HG03565 (cell line): Measurements from ENCODE around the gene SUSD1.
A peak's percentile ranks its signal among the peaks of the same experiment; 100 is the strongest.

ENCODE experiments used
- ATAC-seq: cut with Tn5 transposase; IDR thresholded peaks from one replicate; pipeline ENCODE4 v1.9.1; 2021; ENCODE audit warnings: mild to moderate bottlenecking, moderate library complexity; ENCODE audit not compliant: unreplicated experiment

SUSD1 gene

DNA sequence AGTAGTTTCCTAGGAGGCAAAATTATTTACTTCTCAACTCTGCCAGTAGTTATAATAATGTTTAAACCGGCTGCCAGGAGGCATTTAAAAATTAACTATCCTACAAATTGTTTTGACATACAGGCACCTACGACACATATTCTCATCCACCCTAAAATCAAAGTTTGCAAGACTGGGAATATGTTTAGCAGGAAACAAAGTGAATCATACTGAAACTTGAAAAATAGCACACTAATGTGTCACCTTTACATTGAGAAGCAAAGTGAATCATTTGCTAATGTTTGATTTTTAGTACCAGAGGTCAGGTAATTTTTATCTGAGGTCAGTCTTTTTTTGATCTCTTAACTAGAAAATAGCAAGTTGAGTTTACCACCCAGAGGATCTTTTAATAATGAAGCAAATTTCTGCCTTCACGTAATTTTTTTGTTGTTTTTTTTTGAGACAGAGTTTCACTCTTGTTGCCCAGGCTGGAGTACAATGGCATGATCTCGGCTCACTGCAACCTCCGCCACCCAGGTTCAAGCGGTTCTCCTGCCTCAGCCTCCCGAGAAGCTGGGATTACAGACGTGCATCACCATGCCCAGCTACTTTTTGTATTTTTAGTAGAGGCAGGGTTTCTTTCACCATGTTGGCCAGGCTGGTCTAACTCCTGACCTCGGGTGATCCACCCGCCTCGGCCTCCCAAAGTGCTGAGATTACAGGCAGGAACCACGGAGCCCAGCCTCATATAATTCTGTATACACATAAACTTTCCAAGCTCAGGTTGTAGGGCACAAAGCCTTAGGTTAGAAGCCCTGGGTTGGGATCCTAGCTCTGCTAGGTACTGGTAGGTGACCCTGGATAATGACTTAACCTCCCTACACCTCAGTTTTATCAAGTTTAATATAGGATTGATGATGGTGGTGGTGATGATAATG is 154.2 kb downstream of the SUSD1 start:
- peak; percentile 47 for ATAC-seq

DNA sequence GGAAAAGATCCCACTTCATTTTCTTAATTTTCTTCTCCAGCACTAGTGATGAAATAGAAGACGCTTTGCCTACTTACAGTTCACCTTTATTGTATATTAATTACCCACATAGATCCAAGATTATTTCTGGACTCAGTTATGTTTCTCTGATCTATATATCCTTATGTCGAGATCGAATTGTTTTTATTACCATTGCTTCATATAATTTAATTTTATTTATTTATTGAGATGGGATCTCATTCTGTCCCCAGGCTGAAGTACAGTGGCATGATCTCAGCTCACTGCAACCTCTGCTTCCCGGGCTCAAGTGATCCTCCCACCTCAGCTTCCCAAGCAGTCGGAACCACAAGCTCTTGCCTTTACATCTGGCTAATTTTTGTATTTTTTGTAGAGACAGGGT is 157.2 kb downstream of the SUSD1 start:
- ATAC-seq: no peak

DNA sequence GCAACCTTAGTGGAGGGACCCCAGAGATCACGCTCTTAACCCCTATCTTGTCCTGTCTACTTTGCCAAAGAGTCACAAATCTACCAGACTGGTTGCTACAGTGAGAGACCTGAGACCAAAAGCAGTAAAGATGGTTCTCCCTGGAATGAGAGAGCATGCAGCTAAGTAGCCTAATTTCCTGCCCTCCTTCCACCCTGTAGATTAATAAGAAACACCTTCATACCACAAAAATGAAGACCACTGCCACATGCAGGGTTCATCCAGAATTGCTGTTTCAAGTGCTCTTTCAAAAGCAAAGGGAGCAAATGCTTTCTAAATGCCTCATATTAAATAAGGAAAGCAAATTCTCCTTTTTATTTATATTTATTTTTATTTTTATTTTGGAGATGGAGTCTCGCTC is 159.4 kb downstream of the SUSD1 start:
- ATAC-seq: no peak

DNA sequence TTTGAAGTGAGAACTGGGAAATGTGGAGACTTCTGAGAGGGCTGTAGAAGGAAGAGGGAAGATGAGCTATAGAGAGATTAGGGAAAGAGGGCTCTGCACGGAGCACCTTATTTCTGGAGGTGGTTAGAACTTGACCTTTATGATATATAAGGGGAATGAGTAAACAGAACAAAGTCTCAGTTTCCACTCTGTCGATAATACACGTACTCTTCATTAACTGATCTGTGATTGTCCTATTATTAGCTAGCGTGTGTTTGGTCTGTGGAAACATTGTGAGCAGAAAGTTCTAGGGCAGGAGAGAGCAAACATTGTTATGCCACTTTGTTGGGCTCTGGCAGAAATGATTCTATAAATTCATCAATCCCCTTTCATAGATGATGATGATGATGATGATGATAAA is 159.9 kb downstream of the SUSD1 start:
- no peak for ATAC-seq

DNA sequence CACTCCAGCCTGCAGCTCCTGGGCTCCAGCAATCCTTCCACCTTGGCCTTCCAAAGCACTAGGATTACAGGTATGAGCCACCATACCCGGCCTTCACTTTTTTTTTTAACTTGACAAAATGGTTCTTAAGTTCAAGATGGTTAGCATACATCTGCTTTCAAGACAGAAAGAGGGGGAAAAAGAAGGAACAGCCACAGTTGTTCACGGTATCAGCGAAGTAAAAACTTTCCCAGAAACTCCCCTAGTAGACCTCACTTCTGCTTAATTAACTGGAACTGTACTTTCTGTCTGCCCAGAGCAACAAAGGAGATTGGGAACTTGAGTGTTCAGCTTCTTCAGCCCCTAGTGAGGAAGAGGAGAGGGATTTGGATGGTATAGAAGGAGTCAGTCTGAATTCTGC is 161.8 kb downstream of the SUSD1 start:
- no peak for ATAC-seq

DNA sequence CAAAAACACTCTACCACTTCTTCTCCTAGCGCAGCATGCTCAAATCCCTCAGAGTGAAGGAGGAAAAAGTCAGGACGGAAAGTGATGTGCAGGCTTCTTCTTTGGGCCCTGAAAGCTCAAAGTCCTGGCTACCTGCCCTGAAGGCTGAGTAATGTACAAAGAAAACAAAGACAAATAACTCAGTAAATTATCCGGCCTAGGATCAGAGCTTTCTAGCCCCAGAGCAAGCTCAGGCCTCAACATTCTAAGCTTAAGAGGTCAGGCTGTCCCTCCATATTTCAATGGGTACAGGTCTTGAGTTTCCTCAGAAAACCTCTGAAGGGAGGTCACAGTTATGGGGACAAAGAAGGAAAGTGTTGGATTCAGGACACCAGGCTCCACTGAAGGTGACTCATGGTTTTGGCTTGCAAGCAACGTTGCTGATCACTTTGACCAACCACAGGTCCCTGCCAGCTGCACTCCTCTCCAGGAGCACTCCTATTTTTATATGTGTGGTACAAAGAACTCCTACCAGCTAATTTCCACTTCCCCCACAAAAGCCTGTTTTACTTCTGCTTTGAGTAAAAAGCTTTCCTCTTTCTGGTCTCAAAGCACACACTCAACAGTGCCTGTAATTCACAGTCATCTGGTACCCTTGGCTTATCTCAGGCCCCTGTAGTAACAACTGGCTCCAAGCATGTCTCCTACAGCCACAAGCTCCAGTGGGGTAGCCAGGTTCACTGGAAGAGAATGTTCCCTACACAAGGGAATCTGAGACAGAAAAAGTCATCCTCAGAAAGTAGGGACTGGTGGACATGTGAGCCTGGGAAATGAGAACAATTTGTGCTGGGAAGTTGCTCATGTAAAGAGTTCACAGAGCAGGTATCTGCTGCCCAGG is 162.8 kb downstream of the SUSD1 start:
- ATAC-seq: peak; percentile 78

DNA sequence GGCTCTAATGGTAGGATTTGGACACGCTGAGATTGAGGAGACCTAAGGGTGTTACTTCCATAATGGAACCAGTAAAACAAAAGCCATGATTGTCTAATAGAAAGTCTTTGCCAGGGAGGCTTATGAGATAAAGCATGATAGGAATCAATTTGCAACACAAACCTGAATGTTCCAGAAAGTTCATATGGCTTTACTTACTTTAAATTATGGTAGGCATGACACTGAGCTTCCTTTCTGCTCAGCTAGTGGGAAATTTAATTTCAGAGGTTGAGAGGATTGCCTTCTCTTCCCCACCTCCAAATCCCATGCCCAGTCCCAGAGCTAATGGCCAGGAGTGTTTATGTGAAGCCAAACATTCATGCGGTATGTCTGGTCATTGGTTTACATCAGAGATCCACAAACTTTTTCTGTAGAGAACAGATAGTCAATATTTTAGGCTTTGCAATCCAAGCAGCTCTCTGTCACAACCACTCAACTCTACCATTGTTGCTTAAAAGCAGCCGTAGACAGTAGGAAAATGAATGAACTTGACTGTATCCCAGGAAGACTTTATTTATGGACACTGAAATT is 164.0 kb downstream of the SUSD1 start:
- no peak for ATAC-seq

DNA sequence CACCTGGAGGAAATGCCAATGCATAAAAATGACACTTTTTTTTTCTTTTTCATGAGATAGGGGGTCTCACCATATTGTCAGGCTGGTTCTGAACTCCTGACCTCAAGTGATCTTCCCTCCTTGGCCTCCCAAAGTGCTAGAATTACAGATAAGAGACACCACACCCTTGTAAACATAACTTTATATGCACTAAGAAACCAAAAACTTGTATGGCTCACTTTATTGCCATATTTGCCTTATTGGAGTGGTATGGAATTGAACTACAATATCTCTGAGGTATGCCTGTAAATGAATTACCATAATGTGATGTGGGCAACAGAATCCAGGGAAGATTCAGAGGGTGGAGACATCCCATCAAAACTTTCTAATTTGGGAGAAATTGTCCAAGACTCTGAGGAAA is 164.6 kb downstream of the SUSD1 start:
- no peak for ATAC-seq

DNA sequence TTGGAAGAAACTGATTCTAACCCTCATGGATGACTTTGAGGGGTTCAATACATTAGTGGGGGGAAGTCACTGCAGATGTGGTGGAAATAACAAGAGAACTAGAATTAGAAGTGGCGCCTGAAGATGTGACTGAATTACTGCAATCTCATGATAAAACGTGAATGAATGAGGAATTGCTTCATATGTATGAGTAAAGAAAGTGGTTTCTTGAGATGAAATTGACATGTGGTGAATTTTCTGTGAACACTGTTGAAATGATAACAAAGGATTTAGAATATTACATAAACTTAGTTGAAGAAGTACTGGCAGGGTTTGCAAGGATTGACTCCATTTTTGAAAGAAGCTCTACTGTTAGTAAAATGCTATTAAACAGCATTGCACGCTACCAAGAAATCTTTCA is 165.4 kb downstream of the SUSD1 start:
- ATAC-seq: no peak

DNA sequence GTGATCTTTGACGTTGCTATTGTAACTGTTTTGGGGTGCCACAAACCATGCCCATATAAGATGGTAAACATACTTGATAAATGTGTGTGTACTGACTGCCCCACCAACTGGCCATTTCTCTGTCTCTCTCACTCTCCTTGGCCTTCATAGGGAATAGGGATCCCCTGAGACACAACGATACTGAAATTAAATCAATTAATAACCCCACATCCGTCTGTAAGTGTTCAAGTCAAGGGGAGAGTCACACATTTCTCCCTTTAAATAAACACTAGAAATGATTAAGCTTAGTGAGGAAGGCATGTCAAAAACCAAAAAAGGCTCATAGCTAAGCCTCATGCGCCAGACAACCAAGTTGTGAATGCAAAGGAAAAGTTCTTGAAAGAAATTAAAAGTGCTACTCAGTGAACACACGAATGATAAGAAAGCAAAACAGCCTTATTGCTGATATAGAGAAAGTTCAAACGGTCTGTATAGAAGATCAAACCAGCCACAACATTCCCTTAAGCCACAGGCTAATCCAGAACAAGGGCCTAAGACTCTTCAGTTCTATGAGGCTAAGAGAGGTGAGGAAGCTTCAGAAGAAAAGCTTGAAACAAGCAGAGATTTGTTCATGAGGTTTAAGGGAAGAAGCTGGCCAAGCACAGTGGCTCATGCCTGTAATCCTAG is 167.4 kb downstream of the SUSD1 start:
- ATAC-seq: no peak

DNA sequence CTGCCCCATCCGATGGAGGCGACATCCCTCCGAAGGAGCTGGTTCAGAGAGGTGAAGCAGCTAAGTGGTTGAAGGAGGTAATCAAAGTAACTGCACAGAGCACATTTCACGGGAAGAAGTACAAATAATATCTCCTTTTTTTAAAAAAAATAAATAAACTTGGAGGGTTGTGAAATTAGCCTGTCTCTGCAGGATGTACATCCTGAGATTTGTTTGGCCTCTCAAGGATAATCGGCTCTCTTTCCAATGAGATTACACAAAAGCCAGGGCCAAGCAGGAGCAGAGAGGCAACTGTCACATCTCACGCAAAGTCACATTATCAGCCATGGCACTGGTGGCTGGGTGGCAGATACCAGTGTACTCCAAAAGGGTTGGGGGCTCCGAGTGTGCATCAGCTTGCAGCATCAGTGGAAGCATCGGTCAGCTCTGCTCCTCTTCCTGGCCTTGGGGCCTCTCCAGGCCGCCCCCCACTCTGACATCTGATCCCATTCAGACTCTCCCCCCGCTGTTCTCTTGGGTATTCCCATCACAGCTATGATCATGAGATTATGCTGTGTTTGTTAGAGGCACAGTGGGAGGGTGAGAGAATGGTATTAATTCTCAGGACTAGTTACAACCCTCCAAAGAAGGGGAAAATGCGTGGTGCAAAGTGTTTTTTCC is 168.6 kb downstream of the SUSD1 start:
- no peak for ATAC-seq

DNA sequence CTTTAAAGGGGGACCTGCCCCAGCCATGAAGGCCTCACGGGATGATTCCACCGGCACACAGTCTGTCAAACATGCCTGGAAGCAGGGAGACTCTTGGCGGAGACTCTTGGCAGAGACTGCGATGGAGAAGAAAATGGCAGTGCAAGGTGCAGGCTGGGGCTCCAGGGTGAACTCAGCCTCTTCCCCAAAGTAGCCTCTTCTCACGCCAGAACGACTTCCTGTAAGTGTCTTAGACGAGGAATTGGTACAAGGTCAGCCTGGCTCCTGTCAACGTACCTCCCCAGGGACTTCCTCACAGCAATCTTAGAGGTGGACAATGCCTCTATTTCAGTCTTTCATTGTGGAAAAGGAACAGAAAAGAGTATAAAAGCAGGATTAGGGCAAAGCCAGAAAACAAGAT is 169.2 kb downstream of the SUSD1 start:
- no peak for ATAC-seq

DNA sequence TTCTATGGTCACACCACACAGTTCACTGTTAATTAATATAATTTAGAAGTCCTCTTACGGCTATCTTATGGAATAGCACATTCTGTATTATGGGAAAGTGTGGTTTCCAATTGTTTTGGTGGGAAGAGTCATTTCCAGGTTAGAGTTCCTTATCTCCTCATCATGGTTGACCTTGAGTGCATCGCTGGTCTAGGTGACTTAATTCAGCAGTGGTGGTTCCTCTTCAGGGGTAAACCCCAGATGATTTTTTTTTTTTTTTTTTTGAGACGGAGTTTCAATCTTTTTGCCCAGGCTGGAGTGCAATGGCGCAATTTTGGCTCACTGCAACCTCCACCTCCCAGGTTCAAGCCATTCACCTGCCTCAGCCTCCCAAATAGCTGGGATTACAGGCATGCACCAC is 171.6 kb downstream of the SUSD1 start:
- no peak for ATAC-seq

DNA sequence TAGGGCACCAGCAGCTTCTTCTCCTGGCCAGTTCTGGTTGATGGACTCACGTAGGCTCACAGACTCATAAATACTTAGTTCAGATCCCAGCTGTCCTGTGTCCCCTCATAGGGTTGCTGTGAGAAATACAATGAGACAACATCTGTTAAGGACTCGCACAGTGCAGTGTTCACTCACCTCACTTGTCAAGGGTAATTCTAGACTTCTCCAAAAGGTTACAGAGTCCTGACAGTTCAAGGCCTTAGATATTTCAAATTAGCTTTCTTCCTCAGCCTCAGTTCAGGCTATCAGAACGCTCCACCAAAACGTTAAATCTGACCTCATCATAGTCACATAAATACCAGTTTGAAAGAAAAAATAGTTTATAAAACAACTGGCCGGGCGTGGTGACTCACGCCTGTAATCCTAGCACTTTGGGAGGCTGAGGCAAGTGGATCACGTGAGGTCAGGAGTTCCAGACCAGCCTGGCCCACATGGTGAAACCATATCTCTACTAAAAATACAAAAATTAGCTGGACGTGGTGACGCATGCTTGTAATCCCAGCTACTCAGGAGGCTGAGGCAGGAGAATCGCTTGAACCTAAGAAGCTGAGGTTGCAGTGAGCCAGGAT is 172.1 kb downstream of the SUSD1 start:
- no peak for ATAC-seq

DNA sequence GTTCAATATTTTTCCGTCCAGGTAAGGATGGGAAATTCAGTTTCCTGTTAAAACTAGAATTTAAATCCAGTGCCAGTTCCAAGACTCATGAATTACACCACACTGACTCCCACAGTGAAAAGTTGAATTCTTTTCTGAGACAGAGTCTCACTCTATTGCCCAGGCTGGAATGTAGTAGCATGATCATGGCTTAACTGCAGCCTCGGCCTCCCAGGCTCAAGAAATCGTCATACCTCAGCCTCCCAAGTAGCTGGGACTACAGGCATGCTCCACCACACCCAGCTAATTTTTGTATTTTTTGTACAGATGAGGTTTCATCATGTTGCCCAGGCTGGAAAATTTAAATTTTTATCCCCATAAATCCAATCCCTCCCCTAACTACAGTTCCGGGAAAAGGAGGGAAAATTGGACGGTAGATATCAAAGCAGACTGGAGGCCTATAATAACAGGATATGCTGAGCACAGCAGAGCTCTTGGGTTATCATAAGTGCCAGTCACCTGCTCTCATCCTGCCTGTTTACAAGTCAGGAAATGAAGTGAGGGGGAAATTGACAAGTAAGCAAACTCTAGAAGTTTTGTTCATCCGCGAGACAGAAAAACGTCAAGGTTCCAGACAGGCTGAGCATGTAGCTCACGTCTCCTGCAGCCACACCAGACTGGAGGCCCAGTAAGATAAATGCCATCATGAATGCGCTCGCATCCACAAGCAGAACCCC is 172.8 kb downstream of the SUSD1 start:
- ATAC-seq: no peak

DNA sequence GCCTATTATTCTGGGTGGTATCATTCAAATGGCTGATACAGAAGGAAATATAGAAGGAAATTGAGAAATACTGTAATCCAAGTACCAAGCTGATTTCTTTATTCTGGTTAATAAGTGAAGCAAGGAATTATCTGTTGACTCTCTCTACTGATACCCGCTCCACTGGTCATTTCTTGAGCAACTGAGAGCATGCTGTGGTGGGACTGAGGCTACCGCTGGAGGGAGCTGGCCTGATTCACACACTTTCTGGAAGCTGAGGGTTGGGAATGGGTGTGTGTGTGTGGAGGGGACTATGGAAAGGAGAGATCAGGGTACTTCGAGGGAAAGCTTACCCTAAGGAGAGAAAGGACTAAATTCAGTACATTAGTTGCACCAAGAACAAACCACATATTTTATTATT is 174.4 kb downstream of the SUSD1 start:
- no peak for ATAC-seq

DNA sequence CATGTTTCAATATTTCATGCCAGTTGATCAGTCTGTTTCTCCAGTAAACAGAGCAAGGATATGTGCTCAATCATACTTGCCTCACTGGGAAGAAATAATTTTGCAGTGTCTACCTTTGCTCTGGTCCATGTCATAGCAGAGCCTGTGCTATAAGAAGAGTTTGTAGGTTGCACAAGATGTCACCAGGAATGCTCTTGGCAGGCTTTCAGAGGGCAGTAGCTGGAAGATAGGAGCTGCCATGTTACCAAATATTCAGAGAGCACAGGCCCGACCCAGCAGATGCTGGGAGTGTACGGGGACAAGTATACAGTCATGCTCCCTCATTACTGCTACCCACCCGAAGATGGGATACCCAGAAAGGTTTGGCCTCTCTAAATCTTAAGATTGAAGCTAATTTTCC is 175.8 kb downstream of the SUSD1 start:
- ATAC-seq: no peak

DNA sequence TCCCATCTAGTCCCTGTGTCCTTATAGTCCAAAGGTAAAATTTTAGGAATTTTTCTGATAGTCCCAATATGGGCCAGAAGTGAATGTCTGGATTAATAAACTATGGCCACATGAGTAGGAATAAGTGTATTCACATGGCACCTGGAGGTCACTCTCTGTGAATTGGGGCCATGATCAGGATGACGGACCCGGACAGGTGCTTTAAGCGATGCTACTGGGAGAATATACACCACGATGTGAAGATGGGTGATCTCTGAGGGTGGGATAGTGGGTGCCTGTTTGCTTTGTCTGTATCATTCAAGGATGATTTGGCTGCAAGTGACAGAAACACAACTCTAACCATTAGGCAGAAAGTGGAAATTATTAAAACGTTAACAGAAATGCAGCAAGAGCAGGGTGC is 177.3 kb downstream of the SUSD1 start:
- no peak for ATAC-seq

DNA sequence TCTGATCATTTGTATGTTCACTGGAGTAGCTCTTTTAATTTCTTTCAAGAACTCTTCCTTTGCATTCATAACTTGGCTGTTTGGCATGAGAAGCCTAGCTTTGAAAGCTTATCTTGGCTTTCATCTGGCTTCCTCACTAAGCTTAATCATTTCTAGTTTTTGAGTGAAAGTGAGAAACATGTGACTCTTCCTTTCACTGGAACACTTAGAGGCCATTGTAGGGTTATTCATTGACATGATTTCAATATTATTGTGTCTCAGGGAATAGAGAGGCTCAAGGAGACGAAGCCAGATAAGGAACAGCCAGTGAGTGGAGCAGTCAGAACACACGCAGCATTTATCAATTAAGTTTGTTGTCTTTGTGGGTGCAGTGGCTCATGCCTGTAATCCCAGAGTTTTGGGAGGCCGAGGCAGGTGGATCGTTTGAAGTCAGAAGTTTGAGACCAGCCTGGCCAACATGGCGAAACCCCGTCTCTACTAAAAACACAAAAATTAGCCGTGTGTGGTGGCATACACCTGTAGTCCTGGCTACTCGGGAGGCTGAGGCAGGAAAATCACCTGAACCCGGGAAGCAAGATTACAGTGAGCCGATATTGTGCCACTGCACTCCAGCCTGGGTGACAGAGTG is 180.2 kb downstream of the SUSD1 start:
- ATAC-seq: peak; percentile 41
